Activated gamma-delta T cell treated with anti-CD3 and anti-CD28 coated beads, Interleukin-2, amount 50 U/mL, for 16 hours (primary cell): ENCODE results near the gene GINS3.

ENCODE experiments used
- DNase-seq: peaks from one replicate; pipeline ENCODE4 v3.0.0-alpha.2; 2020; ENCODE audit warnings: low read depth

GINS3 gene

GRCh38 chr16:58425756-58426494, 33.7 kb downstream of the GINS3 start:
- no peak for DNase-seq

GRCh38 chr16:58426966-58427365, 34.7 kb downstream of the GINS3 start:
- DNase-seq, result no peak

- no peak for DNase-seq
These were observed 36.6 kb downstream of the GINS3 start for GRCh38 chr16:58428621-58429542.

GRCh38 chr16:58430718-58431117, 38.4 kb downstream of the GINS3 start:
- DNase-seq, result no peak

- DNase-seq, result no peak
These were observed 41.3 kb downstream of the GINS3 start for GRCh38 chr16:58433569-58433951.

GRCh38 chr16:58435779-58436178, 43.5 kb downstream of the GINS3 start:
- DNase-seq, result no peak

- no peak for DNase-seq
These were observed 47.9 kb downstream of the GINS3 start for GRCh38 chr16:58440131-58440530.

GRCh38 chr16:58442547-58442946, 50.3 kb downstream of the GINS3 start:
- no peak for DNase-seq

- DNase-seq, result no peak
These were observed 51.5 kb downstream of the GINS3 start for GRCh38 chr16:58443783-58444182.

- DNase-seq, result no peak
These were observed 52.0 kb downstream of the GINS3 start for GRCh38 chr16:58444265-58444664.

- no peak for DNase-seq
These were observed 56.6 kb downstream of the GINS3 start for GRCh38 chr16:58448890-58449289.

- no peak for DNase-seq
These were observed 57.0 kb downstream of the GINS3 start for GRCh38 chr16:58449306-58449705.

- no peak for DNase-seq
These were observed 57.5 kb downstream of the GINS3 start for GRCh38 chr16:58449768-58450167.

- no peak for DNase-seq
These were observed 58.3 kb downstream of the GINS3 start for GRCh38 chr16:58450590-58450989.

- DNase-seq, result no peak
These were observed 59.0 kb downstream of the GINS3 start for GRCh38 chr16:58451265-58451689.

- DNase-seq, result no peak
These were observed 59.7 kb downstream of the GINS3 start for GRCh38 chr16:58451945-58452401.

- DNase-seq, result no peak
These were observed 60.4 kb downstream of the GINS3 start for GRCh38 chr16:58452640-58453039.

GRCh38 chr16:58454178-58454577, 61.9 kb downstream of the GINS3 start:
- no peak for DNase-seq

- DNase-seq, result no peak
These were observed 62.6 kb downstream of the GINS3 start for GRCh38 chr16:58454856-58455255.
